Measurements from ENCODE around the gene MLLT10. TPM values are rescaled to one million over a fixed set of nuclear protein-coding genes. Genes with fewer than 3 reads are reported as not detected.

Gene MLLT10
- total and polyA plus RNA-seq, 9 of the 15 experiments (the other 6 are each of a cell fraction or from before 2014, with no cell fraction given) = 18.8 to 81.4 (median 64.2) TPM

GRCh38 chr10:21758239-21758638, 224.2 kb downstream of the MLLT10 start (continued):
- TF ChIP-seq, protein P1, sequence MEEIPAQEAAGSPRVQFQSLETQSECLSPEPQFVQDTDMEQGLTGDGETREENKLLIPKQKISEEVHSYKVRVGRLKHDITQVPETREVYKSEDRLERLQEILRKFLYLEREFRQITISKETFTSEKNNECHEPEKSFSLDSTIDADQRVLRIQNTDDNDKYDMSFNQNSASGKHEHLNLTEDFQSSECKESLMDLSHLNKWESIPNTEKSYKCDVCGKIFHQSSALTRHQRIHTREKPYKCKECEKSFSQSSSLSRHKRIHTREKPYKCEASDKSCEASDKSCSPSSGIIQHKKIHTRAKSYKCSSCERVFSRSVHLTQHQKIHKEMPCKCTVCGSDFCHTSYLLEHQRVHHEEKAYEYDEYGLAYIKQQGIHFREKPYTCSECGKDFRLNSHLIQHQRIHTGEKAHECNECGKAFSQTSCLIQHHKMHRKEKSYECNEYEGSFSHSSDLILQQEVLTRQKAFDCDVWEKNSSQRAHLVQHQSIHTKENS (CRISPR knock-in tag; IDR thresholded peaks at IDR 0.05) = no peak
- TF ChIP-seq XRCC5 (IDR thresholded peaks at IDR 0.05; ENCODE audit: low read depth, low read length) (no peak), ZNF263 (CRISPR knock-in tag; IDR thresholded peaks at IDR 0.05; ENCODE audit: borderline replicate concordance) (no peak), NCOA2 (IDR thresholded peaks at IDR 0.05; ENCODE audit: partially characterized antibody in 2 of 2) (no peak), ZNF707 (CRISPR knock-in tag; conservative IDR thresholded peaks at IDR 0.05) (no peak), CHD1 (IDR thresholded peaks at IDR 0.05; ENCODE audit: low read length) (no peak), ZBTB26 (CRISPR knock-in tag; IDR thresholded peaks at IDR 0.05) (no peak), RBM14 (IDR thresholded peaks at IDR 0.05; ENCODE audit: borderline replicate concordance, insufficient read depth, low read depth, low read length) (no peak), SMARCE1 (IDR thresholded peaks at IDR 0.05) (no peak), ZNF76 (CRISPR knock-in tag; IDR thresholded peaks at IDR 0.05; ENCODE audit: borderline replicate concordance) (no peak)
